Measurements from ENCODE around the gene SEPHS1. TPM values are rescaled to one million over a fixed set of nuclear protein-coding genes. Genes with fewer than 3 reads are reported as not detected.

Gene SEPHS1
- total RNA-seq, 6 experiments from 2014 or later, result 25.4 to 32.1 (median 29.3) TPM

GRCh38 chr10:13328126-13328525 lies 20.0 kb downstream of the SEPHS1 start:
- H3K27me3 ChIP-seq, result no peaks in the 10 kb centered on the region
- TF ChIP-seq CTCF (IDR thresholded peaks at IDR 0.05), result no peak
- no peak for TF ChIP-seq POLR2A (IDR thresholded peaks at IDR 0.05)
- intact Hi-C loops (cut with DNase I), result no loop called here
- no peaks in the 10 kb centered on the region for H3K4me1 ChIP-seq
- ATAC-seq, result no peak
- no peak overlapping the region for H3K4me3 ChIP-seq
- H3K9me3 ChIP-seq, result no peaks in the 10 kb centered on the region
- 96% methylated on average over 4 of the region's 5 CpGs for WGBS (ENCODE audit: insufficient coverage, low coverage, low lambda C conversion rate, missing lambda C conversion rate)
- H3K36me3 ChIP-seq, result peaks cover 0 to 71% (median 25%) of the 10 kb centered on the region in 4 donors
- no peak for DNase-seq
- no peak overlapping the region for H3K27ac ChIP-seq

- Histone ChIP-seq H3K27me3 (no peaks in the 10 kb centered on the region), H3K27ac (no peak overlapping the region), H3K9me3 (no peaks in the 10 kb centered on the region), H3K36me3 (peaks cover 0 to 75% (median 25%) of the 10 kb centered on the region in 4 donors), H3K4me3 (no peak overlapping the region), H3K4me1 (no peaks in the 10 kb centered on the region)
- 48% methylated on average over 3 of the region's 3 CpGs for WGBS (ENCODE audit: insufficient coverage, low coverage, low lambda C conversion rate, missing lambda C conversion rate)
- no peak for DNase-seq
- no peak for ATAC-seq
- TF ChIP-seq POLR2A (IDR thresholded peaks at IDR 0.05) (no peak), CTCF (IDR thresholded peaks at IDR 0.05) (no peak)
- intact Hi-C loops (cut with DNase I), result no loop called here
These were observed 20.6 kb downstream of the SEPHS1 start for GRCh38 chr10:13327534-13327933.

GRCh38 chr10:13322615-13323148 lies 25.4 kb downstream of the SEPHS1 start:
- no peak overlapping the region for H3K4me3 ChIP-seq
- ATAC-seq (no peak), DNase-seq (no peak)
- H3K36me3 ChIP-seq, result peaks cover 0 to 65% (median 14%) of the 10 kb centered on the region in 4 donors
- WGBS (ENCODE audit: insufficient coverage, low coverage, low lambda C conversion rate, missing lambda C conversion rate), result 100% methylated on average over 3 of the region's 24 CpGs
- H3K9me3 ChIP-seq, result no peaks in the 10 kb centered on the region
- intact Hi-C loops (cut with DNase I), result no loop called here
- no peak for TF ChIP-seq CTCF (IDR thresholded peaks at IDR 0.05)
- no peak for TF ChIP-seq POLR2A (IDR thresholded peaks at IDR 0.05)
- no peak overlapping the region for H3K27ac ChIP-seq
- H3K4me1 ChIP-seq, result no peaks in the 10 kb centered on the region
- H3K27me3 ChIP-seq, result no peaks in the 10 kb centered on the region

- WGBS (ENCODE audit: insufficient coverage, low coverage, low lambda C conversion rate, missing lambda C conversion rate), result 96% methylated on average over 13 of the region's 13 CpGs
- no peak overlapping the region for H3K27ac ChIP-seq
These were observed 26.5 kb downstream of the SEPHS1 start for GRCh38 chr10:13321576-13321975.

More at GRCh38 chr10:13321576-13321975, 26.5 kb downstream of the SEPHS1 start:
- DNase-seq (no peak), ATAC-seq (no peak)
- Histone ChIP-seq H3K9me3 (no peaks in the 10 kb centered on the region), H3K4me3 (no peak overlapping the region), H3K4me1 (no peaks in the 10 kb centered on the region), H3K27me3 (no peaks in the 10 kb centered on the region), H3K36me3 (peaks cover 0 to 59% (median 11%) of the 10 kb centered on the region in 4 donors)
- intact Hi-C loops (cut with DNase I), result no loop called here
- TF ChIP-seq POLR2A (IDR thresholded peaks at IDR 0.05) (no peak), CTCF (IDR thresholded peaks at IDR 0.05) (no peak)

All from right lobe of liver (tissue), 6 donors.